Activated T-helper 2 cell treated with anti-CD3 and anti-CD28 coated beads, Interferon-gamma antibody, Interleukin-2, Interleukin-4, amounts not matched to agents 10 μg/mL and 5 μg/mL and 100 μg/mL, durations not matched to agents 14 hours and 24 hours and 36 hours (primary cell): ENCODE results near the gene TRPT1. TPM values are rescaled to one million over a fixed set of nuclear protein-coding genes. Genes with fewer than 3 reads are reported as not detected.
"Not testable (repeated sequence)": the region's sequence is repeated elsewhere in the genome, so short reads cannot be mapped to it uniquely, and the experiment has no call there.

Experiments
- DNase-seq: peaks from one replicate; pipeline ENCODE4 v3.0.0; 2021; ENCODE audit warnings: low spot score
- H3K27ac Mint-ChIP-seq: one replicate; pipeline ENCODE4 v1.8.0; 2021; ENCODE audit warnings: mixed read lengths
- H3K27me3 Mint-ChIP-seq: one replicate; pipeline ENCODE4 v1.8.0; 2021; ENCODE audit warnings: low read depth, mixed read lengths
- H3K36me3 Mint-ChIP-seq: one replicate; pipeline ENCODE4 v1.8.0; 2021; ENCODE audit warnings: low read depth, mixed read lengths
- H3K4me1 Mint-ChIP-seq: one replicate; pipeline ENCODE4 v1.8.0; 2021; ENCODE audit warnings: low read depth, mixed read lengths
- H3K4me3 Mint-ChIP-seq: one replicate; pipeline ENCODE4 v1.8.0; 2021; ENCODE audit warnings: low read depth, mild to moderate bottlenecking, moderate library complexity, mixed read lengths
- H3K9me3 Mint-ChIP-seq: one replicate; pipeline ENCODE4 v1.8.0; 2021; ENCODE audit warnings: mixed read lengths
- intact Hi-C: fragments of 100-400 bp; cut with micrococcal nuclease; formaldehyde crosslinking; loops from one replicate; pipeline ENCODE4 v1.15.1; 2023
- total RNA-seq: library from RNA; stranded (reverse); gene quantifications from 2 replicates; pipeline ENCODE4 v1.2.3, GENCODE V29; 2022

The TRPT1 gene
- total RNA-seq, 1 donor from 2014 or later, result 35.5 TPM

GRCh38 chr11:64253043-64253442, 27.1 kb upstream of the TRPT1 start:
- intact Hi-C loops, result no loop called here
- no peak for DNase-seq
- no peaks in the 10 kb centered on the region for H3K9me3 Mint-ChIP-seq
- H3K4me1 Mint-ChIP-seq, result peaks cover 14% of the 10 kb centered on the region
- no peaks in the 10 kb centered on the region for H3K27me3 Mint-ChIP-seq
- peak overlapping the region; percentile 39 for H3K4me3 Mint-ChIP-seq
- no peak overlapping the region for H3K27ac Mint-ChIP-seq
- H3K36me3 Mint-ChIP-seq, result peaks cover 6% of the 10 kb centered on the region

- H3K27ac Mint-ChIP-seq, result peak overlapping the region; percentile 63
- peaks cover 18% of the 10 kb centered on the region for H3K4me1 Mint-ChIP-seq
- H3K36me3 Mint-ChIP-seq, result no peaks in the 10 kb centered on the region
- H3K27me3 Mint-ChIP-seq, result no peaks in the 10 kb centered on the region
- no peaks in the 10 kb centered on the region for H3K9me3 Mint-ChIP-seq
- intact Hi-C loops, result no loop called here
- H3K4me3 Mint-ChIP-seq, result peak overlapping the region; percentile 93
- no peak for DNase-seq
These were observed 26.3 kb upstream of the TRPT1 start for GRCh38 chr11:64252003-64252872.

GRCh38 chr11:64251753-64252002, 25.7 kb upstream of the TRPT1 start:
- intact Hi-C loops, result loop anchor here (1.0 to 2.0 kb wide), 2 partner anchors 18 to 53 kb away; partner anchors contain the start of gene ESRRA
- Mint-ChIP-seq H3K4me1 (peaks cover 21% of the 10 kb centered on the region), H3K27me3 (no peaks in the 10 kb centered on the region), H3K9me3 (no peaks in the 10 kb centered on the region), H3K4me3 (peak overlapping the region; percentile 93), H3K36me3 (no peaks in the 10 kb centered on the region), H3K27ac (peak overlapping the region; percentile 63)
- no peak for DNase-seq

DNA sequence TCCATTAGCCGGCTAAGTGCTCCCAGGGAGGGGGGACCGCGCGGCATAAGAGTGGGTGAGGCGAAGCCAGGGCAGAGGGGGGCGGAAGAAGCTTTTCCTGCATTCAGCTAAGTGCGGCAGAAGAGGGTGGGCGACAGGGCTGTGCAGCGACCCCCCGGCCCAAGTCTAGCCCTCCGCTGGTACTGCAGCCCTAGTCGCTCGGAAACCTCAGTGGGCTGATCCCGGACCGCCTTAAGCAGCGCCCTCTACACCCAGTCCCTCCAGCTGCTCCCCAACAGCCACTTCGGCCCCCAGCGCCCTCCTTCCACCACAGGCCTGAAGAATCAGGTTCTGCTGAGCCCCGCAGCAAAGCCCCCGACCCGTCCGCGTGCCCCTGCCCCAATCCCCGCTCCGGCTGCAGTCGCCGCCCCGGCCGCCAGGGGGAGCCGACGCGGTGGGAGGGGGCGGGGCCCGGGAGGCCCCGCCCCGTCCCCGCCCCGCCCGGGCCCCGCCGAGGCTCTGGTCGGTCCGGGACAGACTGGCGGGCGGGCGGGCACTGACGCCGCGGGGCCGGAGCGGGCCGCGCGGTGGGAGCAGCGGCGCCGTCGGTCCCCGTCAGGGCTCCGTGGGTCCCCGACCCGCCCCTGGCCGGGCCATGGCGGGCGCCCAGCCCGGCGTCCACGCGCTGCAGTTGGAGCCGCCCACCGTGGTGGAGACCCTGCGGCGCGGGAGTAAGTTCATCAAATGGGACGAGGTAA, 25.2 kb upstream of the TRPT1 start, which contains the start of gene PLCB3:
Gene PLCB3 (plus strand): TSS at position 515 of the 737 bp plus-strand sequence. CDS start 120 bp downstream, at position 635.
- Mint-ChIP-seq H3K36me3 (no peaks in the 10 kb centered on the region), H3K4me3 (peak within 1 kb of the TSS; percentile 93), H3K4me1 (peaks cover 21% of the 10 kb centered on the region), H3K27me3 (no peaks in the 10 kb centered on the region), H3K9me3 (no peaks in the 10 kb centered on the region), H3K27ac (peak within 1 kb of the TSS; percentile 63)
- intact Hi-C loops, result loop anchor here (1.0 to 2.0 kb wide), 2 partner anchors 18 to 54 kb away; partner anchors contain the start of gene ESRRA
- DNase-seq, result peak; percentile 49

- Mint-ChIP-seq H3K27me3 (no peaks in the 10 kb centered on the region), H3K4me3 (peak overlapping the region; percentile 81), H3K4me1 (peaks cover 21% of the 10 kb centered on the region), H3K9me3 (no peaks in the 10 kb centered on the region), H3K27ac (no peak overlapping the region), H3K36me3 (peaks cover 4% of the 10 kb centered on the region)
- intact Hi-C loops, result loop anchor here (1.0 to 2.0 kb wide), 2 partner anchors 19 to 54 kb away; partner anchors contain the start of gene ESRRA
- DNase-seq, result no peak
These were observed 24.5 kb upstream of the TRPT1 start for GRCh38 chr11:64250415-64251015.

DNA sequence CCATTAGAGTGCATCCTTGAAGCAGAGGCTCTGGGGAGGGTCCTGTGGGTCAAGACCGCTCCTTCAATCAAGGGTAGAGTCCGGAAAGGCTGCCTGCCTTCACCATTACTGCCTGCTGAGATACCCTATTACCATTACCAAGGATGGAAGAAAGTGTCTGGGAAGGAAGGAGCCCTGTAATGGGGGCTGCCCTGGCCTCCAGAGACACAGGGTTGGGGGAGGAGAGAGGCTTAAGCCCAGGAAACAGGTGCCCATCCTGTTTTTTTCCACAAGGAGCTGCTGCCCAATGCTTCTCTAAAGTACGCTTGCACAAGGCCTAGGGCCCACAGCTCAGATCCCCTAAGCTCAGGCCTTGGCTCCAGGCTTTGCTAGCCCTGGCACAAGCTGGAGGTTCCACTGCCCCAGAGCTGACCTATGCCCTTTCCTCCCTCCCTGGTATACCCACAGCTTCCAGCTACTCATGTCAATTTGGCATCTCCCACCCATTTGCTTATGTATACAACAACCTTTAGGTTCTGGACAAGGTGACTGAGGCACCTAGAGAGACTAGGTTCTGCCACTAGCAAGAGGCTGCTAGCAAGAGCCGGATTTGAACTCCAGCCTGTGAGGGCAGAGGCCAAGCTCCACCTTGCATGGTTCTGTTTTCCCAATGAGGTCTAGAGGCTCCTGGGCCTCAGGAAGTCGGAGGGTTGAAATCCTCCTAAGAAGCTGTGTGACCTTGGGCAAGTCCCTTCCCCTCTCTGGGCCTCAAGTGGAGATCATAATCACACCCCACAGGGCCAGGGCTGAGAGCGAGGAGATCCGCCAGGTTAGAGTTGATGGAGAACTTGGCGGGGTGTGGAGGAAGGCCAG, 23.8 kb upstream of the TRPT1 start:
- Mint-ChIP-seq H3K27me3 (no peaks in the 10 kb centered on the region), H3K36me3 (peaks cover 4% of the 10 kb centered on the region), H3K4me3 (peak overlapping the region; percentile 54), H3K9me3 (no peaks in the 10 kb centered on the region), H3K27ac (peak overlapping the region; percentile 35), H3K4me1 (peaks cover 23% of the 10 kb centered on the region)
- DNase-seq, result no peak
- intact Hi-C loops, result loop anchor here (2.0 kb wide), 1 partner anchor 55 kb away; the partner anchor contains the start of gene ESRRA

DNA sequence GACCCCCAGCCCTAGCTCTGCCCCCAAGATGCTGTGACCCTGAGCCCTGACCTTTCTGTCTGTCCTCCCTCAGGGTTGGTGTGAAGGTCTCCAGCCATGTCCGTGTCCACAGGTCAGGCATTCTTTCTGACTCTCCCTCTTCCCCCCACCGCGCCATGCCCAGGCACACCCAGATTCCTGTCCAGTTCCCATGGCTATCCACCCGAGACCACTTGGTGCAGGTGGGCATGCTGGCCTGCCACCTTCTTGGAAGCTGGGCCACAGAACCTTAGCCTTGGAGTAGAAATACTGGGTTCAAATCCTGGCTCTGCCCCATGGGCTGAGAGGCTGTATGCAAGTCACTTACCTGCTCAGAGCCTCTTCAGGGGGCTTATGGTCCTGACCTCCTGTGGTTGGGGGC, 23.1 kb upstream of the TRPT1 start:
- H3K27me3 Mint-ChIP-seq, result no peaks in the 10 kb centered on the region
- no peaks in the 10 kb centered on the region for H3K9me3 Mint-ChIP-seq
- H3K4me1 Mint-ChIP-seq, result peaks cover 23% of the 10 kb centered on the region
- intact Hi-C loops, result no loop called here
- H3K27ac Mint-ChIP-seq, result no peak overlapping the region
- peaks cover 7% of the 10 kb centered on the region for H3K36me3 Mint-ChIP-seq
- no peak for DNase-seq
- H3K4me3 Mint-ChIP-seq, result no peak overlapping the region

DNA sequence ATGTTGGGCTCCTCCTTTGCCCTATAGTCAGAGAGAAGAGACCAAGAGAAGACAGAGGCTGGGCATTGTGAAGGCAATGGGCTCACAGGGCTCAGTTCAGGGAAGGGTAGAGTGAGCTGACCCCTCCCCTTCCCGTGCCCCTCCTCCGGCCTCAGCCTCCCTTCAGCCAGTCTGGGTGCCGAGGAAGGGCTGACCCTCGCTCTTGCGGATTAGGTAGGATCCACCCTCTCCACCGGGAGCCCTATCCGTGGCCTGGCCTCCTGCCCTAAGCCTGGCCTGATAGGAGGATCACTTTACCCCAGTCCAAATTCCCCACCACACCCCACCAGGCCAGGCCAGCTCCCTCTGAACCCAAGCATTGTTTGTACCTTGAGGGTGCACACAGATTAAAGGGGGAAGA, 22.6 kb upstream of the TRPT1 start:
- no peaks in the 10 kb centered on the region for H3K27me3 Mint-ChIP-seq
- DNase-seq, result no peak
- no peaks in the 10 kb centered on the region for H3K9me3 Mint-ChIP-seq
- no peak overlapping the region for H3K27ac Mint-ChIP-seq
- intact Hi-C loops, result no loop called here
- H3K4me1 Mint-ChIP-seq, result peaks cover 24% of the 10 kb centered on the region
- peaks cover 11% of the 10 kb centered on the region for H3K36me3 Mint-ChIP-seq
- no peak overlapping the region for H3K4me3 Mint-ChIP-seq

DNA sequence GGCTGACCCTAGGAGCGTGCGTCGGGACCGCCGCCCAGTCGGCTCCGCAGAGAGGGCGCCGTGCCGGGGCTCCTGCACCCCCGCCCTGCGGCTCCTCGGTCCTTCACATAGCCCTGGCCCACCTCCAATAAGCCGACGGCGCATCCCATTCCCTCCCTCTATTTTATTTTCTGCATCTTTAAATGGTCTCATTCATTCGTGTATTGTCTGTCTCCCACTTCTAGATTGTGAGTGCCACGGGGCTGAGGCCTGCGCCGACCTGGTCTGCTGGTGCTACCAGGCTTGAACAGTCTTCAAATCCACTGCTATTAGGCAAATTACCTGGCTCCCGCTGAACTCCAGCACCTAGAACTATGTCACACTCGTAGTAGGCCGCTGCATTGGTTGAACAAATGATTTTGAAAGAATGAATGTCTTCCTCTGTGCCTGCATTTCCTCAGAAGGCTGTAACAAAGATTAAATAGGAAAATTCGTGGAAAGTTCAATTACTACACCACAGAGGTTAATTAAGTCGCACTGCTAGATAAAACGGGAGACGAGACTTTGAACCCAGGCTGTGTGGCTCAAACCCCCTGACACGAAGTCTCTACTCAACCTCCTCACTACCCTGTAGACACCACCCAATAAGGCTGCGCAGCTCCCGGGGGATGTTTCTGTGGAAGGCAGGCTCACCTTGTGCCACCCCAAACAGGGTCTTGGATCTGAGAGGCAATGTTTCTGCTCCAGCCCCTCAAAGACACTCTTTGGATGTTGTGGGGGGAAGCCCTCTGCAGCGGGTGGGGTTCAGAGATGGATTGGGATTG, 21.9 kb upstream of the TRPT1 start:
- Mint-ChIP-seq H3K9me3 (no peaks in the 10 kb centered on the region), H3K27ac (peak overlapping the region; percentile 70), H3K4me1 (peaks cover 27% of the 10 kb centered on the region), H3K36me3 (peaks cover 18% of the 10 kb centered on the region), H3K27me3 (no peaks in the 10 kb centered on the region), H3K4me3 (peak overlapping the region; percentile 70)
- no peak for DNase-seq
- intact Hi-C loops, result no loop called here

GRCh38 chr11:64246871-64247728, 21.1 kb upstream of the TRPT1 start, which contains the start of gene PPP1R14B:
Gene PPP1R14B, minus strand, starts transcription at chr11:64246943. Its CDS starts 270 bp downstream, at chr11:64246673.
- peak; percentile 78 for DNase-seq
- Mint-ChIP-seq H3K27ac (peak within 1 kb of the TSS; percentile 88), H3K4me3 (peak within 1 kb of the TSS; percentile 91), H3K27me3 (no peaks in the 10 kb centered on the region), H3K9me3 (no peaks in the 10 kb centered on the region), H3K4me1 (peaks cover 28% of the 10 kb centered on the region), H3K36me3 (peaks cover 18% of the 10 kb centered on the region)
- intact Hi-C loops, result loop anchor here (1.0 kb wide), 1 partner anchor 63 kb away; no protein-coding TSS in a partner anchor

DNA sequence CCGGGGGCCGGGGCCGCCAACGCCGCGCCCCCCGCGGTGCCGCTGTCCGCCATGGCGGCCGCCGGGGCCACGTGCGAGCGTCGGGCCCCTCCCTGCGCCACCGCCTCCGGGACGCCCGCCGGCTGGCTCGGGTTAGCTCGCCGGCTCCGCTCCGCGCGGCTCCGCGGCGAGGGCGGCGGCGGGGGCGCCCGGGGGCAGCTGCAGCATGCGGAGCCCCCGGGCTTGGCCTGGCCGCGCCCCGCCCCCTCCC, 20.6 kb upstream of the TRPT1 start:
- H3K27me3 Mint-ChIP-seq, DNase-seq, H3K9me3 Mint-ChIP-seq: not testable (repeated sequence)
- H3K4me3 Mint-ChIP-seq, result peak overlapping the region; percentile 81
- intact Hi-C loops, result loop anchor here (1.0 kb wide), 1 partner anchor 62 kb away; no protein-coding TSS in a partner anchor
- H3K4me1 Mint-ChIP-seq, result peaks cover 25% of the 10 kb centered on the region
- H3K27ac Mint-ChIP-seq, result peak overlapping the region; percentile 70
- H3K36me3 Mint-ChIP-seq, result peaks cover 19% of the 10 kb centered on the region
